HTERT RPE-1 (cell line): ENCODE results near the gene ADD3.
"Not testable (repeated sequence)": the region's sequence is repeated elsewhere in the genome, so short reads cannot be mapped to it uniquely, and the experiment has no call there.

ENCODE experiments used
- in situ Hi-C: fragments of 300-500 bp; cut with MboI; formaldehyde crosslinking; loops from 4 replicates; pipeline ENCODE4 v1.14.3; 2020; ENCODE audit warnings: low sequenced_read_pairs

The ADD3 gene

DNA sequence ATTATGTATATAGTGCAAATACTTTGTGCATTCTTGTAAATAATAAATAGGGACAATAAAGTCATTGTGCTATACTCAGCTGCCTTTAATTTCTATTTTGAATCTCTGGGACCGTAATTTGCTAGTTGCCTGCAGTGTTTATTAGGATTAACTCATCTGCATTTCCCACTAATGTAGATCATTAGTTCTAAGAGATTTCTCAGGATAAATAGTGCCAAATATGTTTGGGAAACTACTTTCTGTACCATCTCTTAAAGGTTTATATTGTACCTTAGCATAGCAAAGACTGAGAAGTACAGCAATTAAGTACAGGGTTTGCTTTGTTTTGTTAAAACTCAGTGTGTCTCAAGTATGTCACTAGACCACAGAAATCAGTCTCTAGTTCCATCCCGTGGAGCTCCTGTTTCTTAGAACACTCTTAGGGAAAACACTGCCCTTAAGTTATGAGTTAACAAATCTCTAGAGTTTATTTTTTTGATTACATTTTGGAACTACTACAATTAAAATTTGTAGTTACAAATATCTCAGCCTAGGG is 26.0 kb downstream of the ADD3 start:
- in situ Hi-C loops: no loop called here

DNA sequence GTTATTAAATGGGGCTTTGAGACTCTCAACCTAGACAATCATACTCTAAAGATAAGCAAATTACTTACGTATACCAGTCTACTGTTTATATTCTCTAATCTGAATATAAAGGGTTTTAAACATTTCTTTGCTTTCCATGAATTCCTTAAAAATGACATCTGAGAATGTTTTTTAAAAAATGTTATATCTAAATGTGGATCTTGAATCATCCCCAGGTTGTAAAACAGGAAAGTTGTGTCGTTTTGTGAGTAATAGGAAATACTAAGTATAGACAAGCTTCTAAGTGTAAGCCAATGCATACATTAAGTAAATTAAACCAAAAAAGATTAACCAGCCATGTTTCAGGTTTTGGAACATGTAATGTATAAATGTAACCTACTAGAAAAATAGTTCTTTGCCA is 26.8 kb downstream of the ADD3 start:
- in situ Hi-C loops: no loop called here

DNA sequence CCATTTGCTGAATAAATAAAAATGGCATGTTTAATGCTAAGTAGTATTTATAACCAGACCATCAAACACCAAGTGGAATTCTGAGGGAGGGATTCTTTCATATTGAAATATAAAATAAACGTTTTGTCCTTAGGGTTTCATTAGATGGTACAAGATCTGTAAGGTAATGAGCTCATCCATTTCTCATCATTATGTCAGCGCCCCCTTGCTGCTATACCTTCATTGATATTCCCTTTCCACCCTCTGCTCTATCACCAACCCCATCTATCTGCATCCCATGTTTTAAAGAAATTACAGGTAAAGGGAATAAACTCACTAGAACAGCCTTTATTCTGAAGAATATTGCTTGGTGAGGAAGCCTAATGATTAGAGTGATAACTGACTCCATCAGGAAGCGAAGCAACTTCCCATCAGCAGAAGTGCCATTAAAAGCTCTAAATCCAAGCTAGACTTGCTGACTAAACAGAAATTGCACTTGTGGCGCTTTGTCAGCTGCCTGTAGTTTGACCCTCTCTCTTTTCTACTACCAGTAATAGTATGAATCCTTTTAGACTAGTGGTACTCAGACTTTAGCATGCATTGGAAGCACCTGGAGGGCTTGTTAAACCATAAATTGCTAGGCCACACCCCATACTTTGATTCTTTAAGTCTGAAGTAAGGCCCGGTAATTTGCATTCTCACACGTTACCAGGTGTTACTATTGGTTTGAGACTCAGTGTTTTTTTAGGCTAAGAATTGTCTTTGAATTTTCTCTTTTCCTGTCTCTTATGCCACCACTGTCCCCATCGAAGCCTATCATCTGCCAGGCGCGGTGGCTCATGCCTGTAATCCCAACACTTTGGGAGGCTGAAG is 27.5 kb downstream of the ADD3 start:
- in situ Hi-C loops: no loop called here

DNA sequence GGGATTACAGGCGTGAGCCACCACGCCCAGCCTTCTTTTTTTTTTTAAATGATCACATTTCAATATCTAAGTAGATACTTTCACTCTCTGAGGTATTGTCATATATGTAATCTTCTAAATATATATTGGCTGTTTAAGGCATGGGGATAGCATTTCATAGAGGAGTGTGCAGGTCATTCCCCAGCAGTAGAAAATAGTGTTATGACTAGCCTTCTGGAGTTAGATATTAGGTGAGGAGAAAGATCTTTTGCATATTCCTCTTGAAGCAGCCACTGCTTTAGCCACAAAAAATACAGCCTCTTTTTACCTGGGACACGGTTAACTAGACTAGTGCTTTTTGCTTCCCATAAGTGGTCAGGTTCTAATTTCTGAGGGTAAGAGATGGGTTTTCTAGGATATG is 28.9 kb downstream of the ADD3 start:
- in situ Hi-C loops: no loop called here

DNA sequence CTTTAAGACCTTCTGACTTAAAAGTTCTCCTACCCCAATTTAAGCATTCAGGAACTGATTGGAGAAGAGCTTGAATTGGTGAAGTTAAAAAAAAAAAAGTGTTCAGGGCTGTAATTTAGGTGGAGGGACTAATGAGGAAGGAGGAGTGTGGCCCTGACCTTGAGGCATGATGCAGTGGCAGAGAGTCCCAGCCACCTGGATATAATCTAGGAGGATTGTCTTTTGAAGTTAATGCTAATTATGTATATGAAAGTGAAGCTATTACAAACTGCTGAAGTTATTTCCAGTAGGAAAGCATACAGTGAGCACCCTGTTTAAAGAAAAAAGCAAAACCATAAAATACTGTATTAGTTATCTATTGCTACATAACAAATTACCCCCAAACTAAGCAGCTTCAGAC is 31.5 kb downstream of the ADD3 start:
- in situ Hi-C loops: no loop called here

DNA sequence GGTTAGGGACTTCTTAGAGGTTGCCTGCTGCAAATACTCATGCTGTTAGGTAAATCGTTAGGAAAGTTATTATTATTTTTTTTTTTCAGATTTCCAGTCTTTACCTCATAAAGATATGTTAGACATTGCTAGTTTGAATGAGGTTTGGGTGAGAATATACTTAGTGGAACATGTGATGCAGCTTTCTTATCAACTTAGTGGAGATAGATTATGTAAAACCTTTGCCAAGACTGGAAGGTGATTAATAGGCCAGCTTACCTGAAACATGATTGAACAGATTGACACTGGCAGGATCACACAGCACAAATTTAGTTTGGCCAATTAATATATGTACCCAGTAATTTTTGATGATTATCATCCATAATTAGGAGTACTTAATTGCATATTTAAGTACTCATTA is 32.3 kb downstream of the ADD3 start:
- in situ Hi-C loops: no loop called here

DNA sequence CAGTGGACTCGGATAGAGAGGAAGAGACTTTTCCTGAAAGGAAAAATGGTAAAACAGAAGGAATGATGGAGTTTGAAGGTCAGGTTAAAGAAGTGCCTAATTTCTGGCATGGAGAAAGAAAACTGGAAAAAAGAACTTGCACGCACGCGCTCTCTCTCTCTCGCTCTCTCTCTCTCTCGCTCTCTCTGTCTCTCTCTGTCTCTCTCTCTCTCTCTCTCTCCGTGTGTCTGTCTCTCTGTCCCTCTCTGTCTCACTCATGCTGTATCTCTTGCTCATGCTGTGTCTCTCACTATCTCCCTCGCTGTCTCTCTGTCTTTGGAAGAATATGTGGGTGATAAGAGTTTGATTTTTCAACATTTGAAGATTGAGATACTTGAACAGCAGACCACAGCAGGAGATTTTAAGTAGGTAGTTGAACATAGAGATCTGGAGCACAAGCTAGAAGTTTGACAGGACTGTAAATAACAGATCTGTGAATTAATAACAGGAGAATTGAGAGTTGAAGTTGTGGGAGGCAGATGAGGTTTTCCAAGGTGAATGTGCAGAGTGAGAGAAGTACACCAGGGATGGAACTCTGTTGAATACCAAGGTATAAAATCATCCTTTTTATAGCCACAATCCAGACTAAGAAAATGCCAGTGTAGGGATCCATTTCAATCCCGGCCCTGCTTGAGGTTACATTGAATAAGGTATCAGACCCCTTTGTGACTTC is 33.1 kb downstream of the ADD3 start:
- in situ Hi-C loops: no loop called here

DNA sequence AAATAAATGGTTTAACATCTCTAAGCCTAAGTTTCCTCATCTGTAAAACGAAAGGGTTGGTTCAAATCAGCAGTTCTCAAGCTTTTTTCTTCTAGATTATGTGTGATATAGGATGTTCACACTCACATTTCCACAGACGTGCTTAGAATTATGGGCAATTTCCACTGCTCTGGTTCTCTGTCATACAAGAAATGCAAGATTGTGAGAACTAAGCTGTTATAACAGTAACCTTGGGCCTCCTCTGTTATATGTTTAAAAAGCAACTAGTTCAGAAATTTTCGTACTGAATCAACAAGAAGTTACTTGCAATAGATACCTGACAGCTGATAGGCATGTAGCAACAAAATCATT is 33.7 kb downstream of the ADD3 start:
- in situ Hi-C loops: no loop called here

DNA sequence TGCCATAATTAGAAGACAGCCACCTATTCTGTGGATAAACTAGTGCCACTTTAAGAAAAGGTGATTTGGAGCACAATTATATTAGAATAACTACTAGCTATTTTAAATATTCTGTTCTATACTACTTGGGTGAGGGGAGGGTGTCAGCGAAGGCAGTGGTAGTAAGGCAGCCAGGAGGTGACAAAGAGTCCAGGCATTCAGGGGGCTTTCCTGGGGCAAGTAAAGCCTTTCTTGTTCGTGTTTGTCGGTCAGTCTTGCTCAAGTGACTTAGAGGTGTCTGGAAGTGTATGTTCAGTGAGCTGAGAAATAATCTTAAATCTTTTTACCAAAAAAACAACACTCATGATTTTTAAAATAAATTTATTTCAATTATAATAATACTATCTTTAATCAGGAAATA is 34.4 kb downstream of the ADD3 start:
- in situ Hi-C loops: no loop called here

DNA sequence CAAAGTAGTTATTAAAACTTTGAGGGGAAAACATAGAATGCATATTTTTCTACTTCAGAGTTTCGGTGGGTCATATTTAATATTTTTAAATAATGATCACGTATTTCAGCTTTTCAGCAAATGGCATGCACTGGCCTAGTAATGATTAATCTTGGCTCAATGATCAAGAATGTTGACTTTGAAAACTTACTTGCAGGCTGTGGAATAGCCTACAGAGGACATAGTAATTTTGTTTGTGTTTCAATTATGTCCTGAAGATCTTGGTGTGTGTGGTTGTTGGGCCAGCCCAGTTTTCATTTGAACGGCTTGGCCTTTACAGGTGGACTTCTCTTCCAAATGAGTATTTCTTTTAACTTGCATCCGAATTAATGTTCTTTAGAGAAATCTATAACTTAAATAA is 35.1 kb downstream of the ADD3 start:
- in situ Hi-C loops: no loop called here

DNA sequence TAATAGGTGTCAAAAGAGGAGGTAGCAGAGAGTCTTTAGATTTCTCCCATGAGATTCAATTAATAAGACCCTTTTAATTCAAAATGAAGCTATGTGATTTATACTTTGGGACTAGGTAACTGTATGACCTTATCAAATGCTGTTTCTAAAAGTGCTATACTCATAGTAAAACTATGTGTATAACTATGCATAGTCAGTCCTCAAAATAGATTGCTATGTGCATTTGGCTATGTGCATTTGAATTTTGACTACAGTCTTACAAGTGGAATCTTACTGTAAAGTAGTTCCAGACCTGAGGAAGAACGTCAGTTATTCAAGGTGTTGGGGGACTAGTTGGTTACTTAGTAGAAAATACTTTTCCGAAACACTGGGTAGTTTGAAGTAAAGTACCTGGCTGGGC is 36.9 kb downstream of the ADD3 start:
- in situ Hi-C loops: no loop called here

DNA sequence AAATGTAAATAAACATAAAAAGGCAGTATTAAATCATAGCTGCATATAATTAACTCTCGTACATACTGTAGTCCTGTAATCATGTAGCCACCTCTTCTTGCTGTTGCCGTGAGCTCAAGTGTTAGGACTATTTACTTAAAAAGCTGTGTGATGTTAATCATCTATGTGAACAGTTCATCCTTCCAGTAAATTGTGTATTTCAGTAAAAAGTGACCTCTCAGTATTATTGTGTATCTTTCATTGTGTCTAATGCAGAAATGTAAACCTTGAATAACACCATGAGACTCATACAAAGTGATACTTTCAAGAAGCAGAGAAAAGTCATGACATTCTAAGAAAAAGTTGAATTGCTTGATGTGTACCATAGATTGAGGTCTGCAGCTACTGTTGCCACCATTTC is 38.0 kb downstream of the ADD3 start:
- in situ Hi-C loops: no loop called here

DNA sequence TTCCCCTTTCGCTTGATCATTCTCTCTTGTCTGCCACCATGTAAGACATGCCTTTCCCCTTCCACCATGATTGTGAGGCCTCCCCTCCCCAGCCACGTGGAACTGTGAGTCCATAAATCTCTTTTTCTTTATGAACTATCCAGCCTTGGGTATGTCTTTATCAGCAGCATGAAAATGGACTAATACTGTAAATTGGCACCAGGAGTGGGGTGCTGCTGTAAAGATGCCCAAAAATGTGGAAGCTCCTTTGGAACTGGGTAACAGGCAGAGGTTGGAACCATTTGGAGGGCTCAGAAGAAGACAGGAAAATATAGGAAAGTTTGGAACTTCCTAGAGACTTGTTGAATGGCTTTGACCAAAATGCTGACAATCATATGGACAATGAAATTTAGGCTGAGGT is 40.4 kb downstream of the ADD3 start:
- in situ Hi-C loops: not testable (repeated sequence)

DNA sequence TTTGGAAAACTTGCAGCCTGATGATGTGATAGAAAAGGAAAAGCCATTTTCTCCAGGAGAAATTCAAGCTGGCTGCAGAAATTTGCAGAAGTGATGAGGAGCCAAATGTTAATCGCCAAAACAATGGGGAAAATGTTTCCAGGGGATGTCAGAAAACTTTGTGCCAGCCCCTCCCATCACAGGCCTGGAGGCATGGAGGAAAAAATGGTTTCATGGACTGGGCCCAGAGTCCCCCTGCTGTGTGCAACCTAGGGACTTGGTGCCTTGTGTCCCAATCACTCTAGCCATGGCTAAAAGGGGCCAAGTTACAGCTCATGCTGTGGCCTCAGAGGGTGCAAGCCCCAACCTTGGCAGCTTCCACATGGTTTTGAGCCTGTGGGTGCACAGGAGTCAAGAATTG is 41.0 kb downstream of the ADD3 start:
- in situ Hi-C loops: no loop called here

DNA sequence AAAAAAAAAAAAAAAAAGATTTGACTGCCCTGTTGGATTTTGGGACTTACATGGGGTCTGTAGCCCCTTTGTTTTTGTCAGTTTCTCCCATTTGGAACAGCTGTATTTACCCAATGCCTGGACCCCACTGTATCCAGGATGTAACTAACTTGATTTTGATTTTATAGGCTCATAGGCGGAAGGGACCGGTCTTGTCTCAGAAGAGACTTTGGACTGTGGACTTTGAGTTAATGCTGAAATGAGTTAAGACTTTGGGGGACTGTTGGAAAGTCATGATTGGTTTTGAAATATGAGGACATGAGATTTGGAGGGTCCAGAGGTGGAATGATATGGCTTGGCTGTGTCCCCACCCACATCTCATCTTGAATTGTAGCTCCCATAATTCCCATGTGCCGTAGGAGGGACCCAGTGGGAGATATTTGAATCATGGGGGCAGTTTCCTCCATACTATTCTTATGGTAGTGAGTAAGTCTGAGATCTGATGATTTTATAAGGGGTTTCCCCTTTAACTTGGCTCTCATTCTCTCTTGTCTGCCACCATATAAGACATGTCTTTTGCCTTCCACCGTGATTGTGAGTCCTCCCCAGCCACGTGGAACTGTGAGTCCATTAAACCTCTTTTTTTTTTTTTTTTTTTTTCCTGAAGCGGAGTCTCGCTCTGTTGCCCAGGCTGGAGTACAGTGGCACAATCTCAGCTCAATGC is 42.3 kb downstream of the ADD3 start:
- in situ Hi-C loops: not testable (repeated sequence)

DNA sequence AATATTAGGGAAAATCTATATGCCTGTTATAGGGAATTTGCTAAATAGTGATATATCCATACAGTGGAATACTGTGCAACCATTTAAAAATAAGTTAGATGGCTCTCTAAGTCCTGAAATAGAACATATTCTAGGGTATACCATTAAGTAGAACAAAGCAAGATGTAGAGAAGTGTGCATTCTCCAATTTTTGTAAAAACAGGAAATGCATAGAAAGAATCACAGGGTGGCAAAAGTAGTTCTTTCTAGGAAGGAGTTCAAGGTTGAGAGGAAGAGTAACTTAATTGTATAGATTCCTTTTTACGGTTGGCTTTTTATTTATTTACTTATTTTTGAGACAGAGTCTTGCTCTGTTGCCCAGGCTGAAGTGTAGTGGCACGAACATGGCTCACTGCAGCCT is 43.7 kb downstream of the ADD3 start:
- in situ Hi-C loops: no loop called here

DNA sequence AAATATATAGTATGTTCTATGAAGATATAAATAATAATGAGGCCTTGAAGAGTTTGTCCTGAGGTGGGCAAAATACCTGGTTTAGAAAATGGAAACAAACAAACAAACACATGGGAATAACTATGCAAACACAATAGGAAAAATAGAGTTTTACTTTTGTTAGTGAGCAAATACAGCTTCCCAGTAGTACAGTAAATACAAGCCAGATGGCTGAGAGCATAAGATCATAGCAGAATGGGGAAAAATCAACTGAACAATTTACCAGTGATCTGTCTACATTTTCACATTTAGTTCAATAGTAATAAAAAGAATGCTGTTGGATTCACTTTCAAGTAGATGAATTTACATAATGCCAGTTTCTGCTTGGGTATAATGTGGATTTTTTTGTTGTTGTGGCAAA is 45.1 kb downstream of the ADD3 start:
- in situ Hi-C loops: no loop called here

DNA sequence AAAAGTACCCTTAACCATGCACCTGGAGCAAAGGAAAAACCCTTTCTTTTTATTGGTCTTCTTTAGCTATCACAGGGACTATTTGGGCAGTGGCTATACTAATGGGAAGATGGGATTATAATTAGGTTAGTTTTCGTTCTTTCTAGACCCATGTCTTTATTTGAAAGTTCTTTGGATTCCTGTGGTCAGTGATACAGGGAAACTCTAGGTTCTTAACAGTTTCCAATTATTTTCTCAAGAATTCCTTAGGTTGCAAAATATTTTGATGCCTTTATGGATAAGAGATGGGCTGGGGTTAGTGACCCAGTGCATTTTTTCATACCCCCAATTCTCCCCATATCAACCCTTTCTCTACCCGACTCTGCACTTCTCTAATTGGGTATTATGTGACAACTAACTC is 49.0 kb downstream of the ADD3 start:
- in situ Hi-C loops: no loop called here

DNA sequence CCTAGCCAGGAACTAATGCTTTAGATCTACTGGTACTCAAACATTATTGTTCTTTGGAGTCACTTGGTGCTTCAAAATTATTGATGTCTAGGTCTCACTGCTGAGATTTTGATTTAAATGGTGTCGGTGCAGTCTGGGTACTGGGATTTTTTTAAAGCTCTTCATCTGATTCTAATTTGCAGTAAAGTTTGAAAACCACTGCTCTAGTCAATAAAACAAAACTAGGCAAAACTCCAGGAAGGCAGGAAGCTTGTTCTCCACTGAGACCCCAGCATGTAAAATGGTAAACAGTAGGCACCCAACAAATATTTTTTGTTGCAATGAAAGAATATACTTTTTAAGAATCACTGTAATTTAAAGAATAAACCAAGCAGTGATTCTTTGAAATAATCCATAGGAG is 49.7 kb downstream of the ADD3 start:
- in situ Hi-C loops: no loop called here

DNA sequence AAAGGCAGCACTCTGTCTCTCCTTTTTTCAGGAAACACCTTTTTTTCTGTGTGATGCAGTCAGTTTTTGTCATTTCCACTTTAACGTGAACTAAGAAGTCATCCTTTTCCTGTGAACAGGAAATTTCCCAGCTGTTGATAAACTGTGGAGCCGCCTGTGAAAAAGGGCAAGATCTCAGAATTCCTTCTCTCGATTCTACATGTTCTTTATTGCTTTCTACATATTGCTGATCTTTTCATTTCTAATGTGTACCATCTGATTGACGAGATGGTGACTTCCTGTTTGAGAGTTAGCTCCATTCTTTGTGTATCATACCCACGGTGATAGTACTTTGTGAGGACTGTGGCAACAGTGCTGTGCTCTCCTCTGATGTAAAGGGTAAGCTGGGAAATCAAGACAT is 50.4 kb downstream of the ADD3 start:
- in situ Hi-C loops: no loop called here

DNA sequence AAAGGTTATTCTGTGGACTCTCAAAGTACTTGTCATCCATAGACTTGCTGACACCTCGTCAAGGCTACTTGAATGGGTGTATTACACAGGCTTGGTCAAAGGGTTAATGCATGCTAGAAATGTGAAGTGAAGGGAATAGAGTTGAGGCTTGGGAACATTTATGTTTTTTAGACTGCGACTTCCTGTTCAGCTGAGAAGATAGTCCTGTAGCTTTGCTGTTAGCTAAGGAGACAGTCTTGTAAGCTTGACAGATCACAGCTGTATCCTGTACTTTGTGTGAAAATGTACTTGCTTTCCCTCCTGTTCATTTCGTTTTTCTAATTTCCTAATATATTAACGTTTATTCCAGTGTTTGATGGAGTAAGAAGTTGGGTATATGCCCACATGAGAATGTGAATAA is 52.1 kb downstream of the ADD3 start:
- in situ Hi-C loops: no loop called here

DNA sequence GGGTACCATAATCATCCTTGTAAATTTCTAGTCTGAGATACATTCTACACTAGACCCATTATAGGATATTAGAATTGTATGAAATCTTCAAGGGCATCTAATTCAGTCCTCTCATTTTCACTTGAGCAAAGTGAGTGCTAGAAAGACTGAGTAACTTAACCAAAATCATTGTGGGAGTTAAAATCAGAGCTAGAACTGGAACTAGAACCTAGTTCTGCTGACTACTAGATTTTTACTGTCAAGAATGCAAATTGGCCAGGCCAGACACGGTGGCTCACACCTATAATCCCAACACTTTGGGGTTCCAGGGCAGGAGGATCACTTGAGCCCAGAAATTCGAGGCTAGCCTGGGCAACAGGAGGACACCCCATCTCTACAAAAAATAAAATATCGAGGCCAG is 53.9 kb downstream of the ADD3 start:
- in situ Hi-C loops: no loop called here
